Activated T-cell treated with anti-CD3 and anti-CD28 coated beads, Interleukin-2, amount 50 U/mL, for 4 hours (primary cell): ENCODE measurements around the gene ATP6V1C2. TPM values are rescaled to one million over a fixed set of nuclear protein-coding genes. Genes with fewer than 3 reads are reported as not detected.
A peak's percentile ranks its signal among the peaks of the same experiment; 100 is the strongest.
"Not testable (repeated sequence)": the region's sequence is repeated elsewhere in the genome, so short reads cannot be mapped to it uniquely, and the experiment has no call there.

ENCODE experiments used
- ATAC-seq, 2 donors: fragments of 200-7000 bp; cut with Tn5 transposase; one replicate each; pipeline ENCODE4 v1.10.0; 2021
- DNase-seq: peaks from one replicate; pipeline ENCODE4 v3.0.0-alpha.2; 2020
- H3K27me3 Mint-ChIP-seq: one replicate; pipeline ENCODE4 v1.8.0; 2021; ENCODE audit warnings: low read depth, mixed read lengths
- H3K36me3 Mint-ChIP-seq: one replicate; pipeline ENCODE4 v1.8.0; 2022; ENCODE audit warnings: mixed read lengths; ENCODE audit not compliant: insufficient read depth
- H3K4me1 Mint-ChIP-seq: one replicate; pipeline ENCODE4 v1.8.0; 2021; ENCODE audit warnings: low read depth, mixed read lengths
- H3K4me3 Mint-ChIP-seq: one replicate; pipeline ENCODE4 v1.8.0; 2021; ENCODE audit warnings: mild to moderate bottlenecking, moderate library complexity, mixed read lengths
- H3K9me3 Mint-ChIP-seq: one replicate; pipeline ENCODE4 v1.8.0; 2021; ENCODE audit warnings: mixed read lengths
- total RNA-seq, 3 donors: library from RNA; stranded (reverse); gene quantifications; one replicate each; pipeline ENCODE4 v1.2.1, GENCODE V29; 2021

The ATP6V1C2 gene
- total RNA-seq, 3 donors from 2014 or later = 0.14 TPM; not detected in 2

- peaks cover 66% of the 10 kb centered on the region for H3K36me3 Mint-ChIP-seq
- no peak overlapping the region for H3K4me3 Mint-ChIP-seq
- peak; percentile 51 for ATAC-seq
- no peak for DNase-seq
- no peaks in the 10 kb centered on the region for H3K9me3 Mint-ChIP-seq
- H3K4me1 Mint-ChIP-seq = peaks cover 38% of the 10 kb centered on the region
- H3K27me3 Mint-ChIP-seq = no peaks in the 10 kb centered on the region
These were observed 70.7 kb downstream of the ATP6V1C2 start for GRCh38 chr2:10792001-10792634.

- no peak for DNase-seq
- no peaks in the 10 kb centered on the region for H3K27me3 Mint-ChIP-seq
- no peak for ATAC-seq
- no peaks in the 10 kb centered on the region for H3K9me3 Mint-ChIP-seq
- peaks cover 63% of the 10 kb centered on the region for H3K36me3 Mint-ChIP-seq
- no peak overlapping the region for H3K4me3 Mint-ChIP-seq
- H3K4me1 Mint-ChIP-seq = peaks cover 39% of the 10 kb centered on the region
These were observed 71.4 kb downstream of the ATP6V1C2 start for GRCh38 chr2:10792660-10793400.

GRCh38 chr2:10793816-10794215 is 72.4 kb downstream of the ATP6V1C2 start:
- Mint-ChIP-seq H3K9me3 (no peaks in the 10 kb centered on the region), H3K4me1 (peaks cover 40% of the 10 kb centered on the region), H3K4me3 (no peak overlapping the region), H3K27me3 (no peaks in the 10 kb centered on the region), H3K36me3 (peaks cover 59% of the 10 kb centered on the region)
- ATAC-seq (no peak), DNase-seq (no peak)

- no peak for ATAC-seq
- H3K4me3 Mint-ChIP-seq = no peak overlapping the region
- H3K36me3 Mint-ChIP-seq = peaks cover 57% of the 10 kb centered on the region
- H3K9me3 Mint-ChIP-seq = no peaks in the 10 kb centered on the region
- no peaks in the 10 kb centered on the region for H3K27me3 Mint-ChIP-seq
- DNase-seq = no peak
- peaks cover 43% of the 10 kb centered on the region for H3K4me1 Mint-ChIP-seq
These were observed 73.4 kb downstream of the ATP6V1C2 start for GRCh38 chr2:10794876-10795275.

GRCh38 chr2:10795508-10796046 is 74.1 kb downstream of the ATP6V1C2 start:
- Mint-ChIP-seq H3K27me3 (no peaks in the 10 kb centered on the region), H3K36me3 (peaks cover 51% of the 10 kb centered on the region)

GRCh38 chr2:10796703-10797102 is 75.3 kb downstream of the ATP6V1C2 start:
- Mint-ChIP-seq H3K4me1 (peaks cover 28% of the 10 kb centered on the region), H3K4me3 (no peak overlapping the region), H3K27me3 (no peaks in the 10 kb centered on the region), H3K36me3 (peaks cover 42% of the 10 kb centered on the region), H3K9me3 (no peaks in the 10 kb centered on the region)
- no peak for ATAC-seq
- DNase-seq = no peak

More at GRCh38 chr2:10795508-10796046, 74.1 kb downstream of the ATP6V1C2 start:
- Mint-ChIP-seq H3K4me1 (peaks cover 38% of the 10 kb centered on the region), H3K4me3 (no peak overlapping the region), H3K9me3 (no peaks in the 10 kb centered on the region)
- DNase-seq (no peak), ATAC-seq (peak in 1 of 2 donors; percentile 20)

GRCh38 chr2:10798783-10799182 is 77.4 kb downstream of the ATP6V1C2 start:
- H3K9me3 Mint-ChIP-seq = no peaks in the 10 kb centered on the region
- DNase-seq = no peak
- H3K36me3 Mint-ChIP-seq = peaks cover 29% of the 10 kb centered on the region
- no peak for ATAC-seq
- peaks cover 19% of the 10 kb centered on the region for H3K4me1 Mint-ChIP-seq
- no peak overlapping the region for H3K4me3 Mint-ChIP-seq
- H3K27me3 Mint-ChIP-seq = no peaks in the 10 kb centered on the region

GRCh38 chr2:10800163-10800562 is 78.7 kb downstream of the ATP6V1C2 start:
- DNase-seq = no peak
- no peak for ATAC-seq
- H3K36me3 Mint-ChIP-seq = peaks cover 23% of the 10 kb centered on the region
- no peaks in the 10 kb centered on the region for H3K9me3 Mint-ChIP-seq
- no peak overlapping the region for H3K4me3 Mint-ChIP-seq
- peaks cover 19% of the 10 kb centered on the region for H3K4me1 Mint-ChIP-seq
- H3K27me3 Mint-ChIP-seq = no peaks in the 10 kb centered on the region

GRCh38 chr2:10802657-10803056 is 81.2 kb downstream of the ATP6V1C2 start:
- Mint-ChIP-seq H3K36me3 (peaks cover 15% of the 10 kb centered on the region), H3K4me3 (no peak overlapping the region), H3K4me1 (peaks cover 15% of the 10 kb centered on the region), H3K27me3 (no peaks in the 10 kb centered on the region), H3K9me3 (no peaks in the 10 kb centered on the region)
- DNase-seq = no peak
- no peak for ATAC-seq

GRCh38 chr2:10805990-10806389 is 84.6 kb downstream of the ATP6V1C2 start:
- DNase-seq, H3K9me3 Mint-ChIP-seq, ATAC-seq, H3K4me3 Mint-ChIP-seq, H3K27me3 Mint-ChIP-seq: not testable (repeated sequence)
- H3K36me3 Mint-ChIP-seq = peaks cover 14% of the 10 kb centered on the region
- H3K4me1 Mint-ChIP-seq = peaks cover 38% of the 10 kb centered on the region

- Mint-ChIP-seq H3K4me1 (peaks cover 43% of the 10 kb centered on the region), H3K4me3 (no peak overlapping the region), H3K9me3 (no peaks in the 10 kb centered on the region), H3K27me3 (no peaks in the 10 kb centered on the region), H3K36me3 (peaks cover 14% of the 10 kb centered on the region)
- ATAC-seq (no peak), DNase-seq (no peak)
These were observed 85.1 kb downstream of the ATP6V1C2 start for GRCh38 chr2:10806543-10806942.

- DNase-seq = no peak
- Mint-ChIP-seq H3K27me3 (no peaks in the 10 kb centered on the region), H3K4me3 (peak overlapping the region; percentile 95), H3K9me3 (no peaks in the 10 kb centered on the region), H3K4me1 (peaks cover 38% of the 10 kb centered on the region), H3K36me3 (peaks cover 10% of the 10 kb centered on the region)
- no peak for ATAC-seq
These were observed 89.1 kb downstream of the ATP6V1C2 start for GRCh38 chr2:10810202-10811161.

GRCh38 chr2:10811517-10811916 is 90.1 kb downstream of the ATP6V1C2 start:
- ATAC-seq = no peak
- peaks cover 38% of the 10 kb centered on the region for H3K4me1 Mint-ChIP-seq

More at GRCh38 chr2:10811517-10811916, 90.1 kb downstream of the ATP6V1C2 start:
- H3K4me3 Mint-ChIP-seq = peak overlapping the region; percentile 95
- peaks cover 10% of the 10 kb centered on the region for H3K36me3 Mint-ChIP-seq
- DNase-seq = no peak
- no peaks in the 10 kb centered on the region for H3K9me3 Mint-ChIP-seq
- no peaks in the 10 kb centered on the region for H3K27me3 Mint-ChIP-seq
